Activated naive CD4-positive, alpha-beta T cell treated with anti-CD3 and anti-CD28 coated beads, Interleukin-2, amount 50 U/mL, for 16 hours (primary cell): Measurements from ENCODE around the gene APOL6.
"Not testable (repeated sequence)": the region's sequence is repeated elsewhere in the genome, so short reads cannot be mapped to it uniquely, and the experiment has no call there.

Experiments used
- DNase-seq: peaks from one replicate; pipeline ENCODE4 v3.0.0-alpha.2; 2020

The APOL6 gene

DNA sequence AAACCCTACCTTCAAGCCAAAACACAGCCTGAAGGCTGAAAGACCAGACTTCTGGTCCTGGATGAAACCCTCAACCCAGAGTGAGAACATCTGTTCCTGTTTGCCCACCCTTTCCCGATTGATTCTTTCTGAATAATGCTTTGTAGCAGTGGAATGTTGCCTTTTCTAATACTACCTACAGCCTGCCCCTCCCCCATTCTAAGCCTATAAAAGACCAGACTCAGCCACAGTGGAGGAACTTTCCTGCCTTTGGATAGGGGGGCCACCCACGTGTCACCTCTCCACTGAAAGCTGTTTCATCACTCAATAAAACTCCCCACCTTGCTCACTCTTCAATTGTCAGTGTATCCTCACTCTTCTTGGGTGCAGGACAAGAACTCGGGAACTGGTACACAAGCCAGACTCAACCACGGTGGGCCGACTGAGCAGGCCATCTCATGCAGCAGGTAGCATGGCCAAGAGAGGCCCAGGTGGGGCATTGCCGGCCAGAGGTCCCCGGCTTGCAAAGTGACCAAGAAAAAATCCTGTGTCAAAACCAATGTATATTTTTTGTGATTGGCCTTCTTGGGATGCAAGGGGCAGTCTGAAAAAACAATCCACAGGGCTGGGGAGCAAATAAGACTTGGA lies 6.6 kb upstream of the APOL6 start:
- DNase-seq, result no peak

- DNase-seq, result no peak
Measured at GRCh38 chr22:35642305-35642741, 5.9 kb upstream of the APOL6 start.

GRCh38 chr22:35643991-35644390 lies 4.3 kb upstream of the APOL6 start:
- no peak for DNase-seq

DNA sequence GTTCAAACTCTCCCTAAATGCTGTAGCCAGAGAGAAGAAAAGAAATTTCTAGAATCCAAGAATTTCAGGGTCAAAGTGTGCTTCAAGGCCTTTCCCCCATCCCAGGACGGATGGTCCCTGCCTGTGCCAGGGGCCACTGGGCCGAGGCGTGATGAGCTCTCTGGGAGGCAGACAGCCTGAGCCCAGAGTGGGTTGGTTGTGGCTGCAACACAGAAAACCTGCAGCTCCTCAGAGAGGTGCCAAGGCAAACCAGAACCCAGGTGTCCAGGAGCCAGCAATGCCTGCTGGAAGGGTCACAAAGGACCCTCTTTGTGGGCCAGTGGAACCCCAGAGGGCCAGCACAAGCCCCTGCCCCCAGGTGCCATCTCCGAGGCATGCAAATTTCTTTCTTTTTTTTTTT lies 2.6 kb upstream of the APOL6 start:
- DNase-seq, result no peak

- no peak for DNase-seq
Measured at GRCh38 chr22:35649026-35649553, 844 bp downstream of the APOL6 start.

- DNase-seq, result no peak
Measured at GRCh38 chr22:35649636-35650250, 1.5 kb downstream of the APOL6 start.

GRCh38 chr22:35651085-35651484 lies 2.8 kb downstream of the APOL6 start:
- no peak for DNase-seq

GRCh38 chr22:35653824-35654223 lies 5.6 kb downstream of the APOL6 start:
- DNase-seq, result no peak

- no peak for DNase-seq
Measured at GRCh38 chr22:35656284-35656752, 8.1 kb downstream of the APOL6 start.

GRCh38 chr22:35657571-35658312 lies 9.5 kb downstream of the APOL6 start:
- DNase-seq, result no peak

- peak; percentile 48 for DNase-seq
Measured at GRCh38 chr22:35660291-35661127, 12.3 kb downstream of the APOL6 start.

GRCh38 chr22:35661464-35661863 lies 13.2 kb downstream of the APOL6 start:
- no peak for DNase-seq

DNA sequence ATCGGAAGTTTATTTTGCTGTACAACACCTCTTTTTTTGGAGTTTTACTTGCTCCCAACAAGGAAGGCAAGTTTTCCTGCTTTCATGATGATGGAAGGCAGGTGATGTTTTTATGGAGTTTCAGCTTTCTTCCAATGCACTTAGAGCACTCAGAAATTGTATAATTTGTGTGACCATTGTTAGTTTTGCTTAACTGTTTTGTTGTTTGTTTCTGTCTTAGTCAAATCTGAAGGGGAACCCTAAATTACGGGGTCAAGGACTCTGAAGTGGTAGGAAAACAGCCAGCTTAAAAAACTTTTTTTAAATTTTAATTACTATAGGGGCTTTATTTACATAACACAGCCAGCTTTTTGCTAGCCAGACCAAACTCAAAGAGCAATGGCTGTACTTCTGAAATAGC lies 14.7 kb downstream of the APOL6 start:
- DNase-seq, result no peak

DNA sequence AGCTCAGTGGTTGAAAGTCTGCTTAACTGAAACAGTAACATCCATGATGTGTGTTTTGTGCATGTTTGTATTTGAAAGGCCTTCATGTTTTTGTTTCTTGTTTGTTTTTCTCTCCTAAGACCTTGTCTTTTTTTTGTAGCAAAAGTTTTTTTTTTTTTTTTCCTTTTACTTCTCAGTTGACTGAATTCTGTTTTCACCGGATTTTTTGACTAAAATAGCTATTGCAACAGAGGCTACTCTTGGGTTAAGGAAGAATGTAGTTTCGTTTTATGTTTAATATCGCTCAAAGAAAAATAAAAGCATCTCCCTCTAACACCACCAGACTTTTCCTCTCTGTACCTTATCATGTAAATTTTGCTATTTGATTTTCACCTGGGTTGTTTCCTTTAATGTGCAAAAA lies 15.1 kb downstream of the APOL6 start:
- no peak for DNase-seq

DNA sequence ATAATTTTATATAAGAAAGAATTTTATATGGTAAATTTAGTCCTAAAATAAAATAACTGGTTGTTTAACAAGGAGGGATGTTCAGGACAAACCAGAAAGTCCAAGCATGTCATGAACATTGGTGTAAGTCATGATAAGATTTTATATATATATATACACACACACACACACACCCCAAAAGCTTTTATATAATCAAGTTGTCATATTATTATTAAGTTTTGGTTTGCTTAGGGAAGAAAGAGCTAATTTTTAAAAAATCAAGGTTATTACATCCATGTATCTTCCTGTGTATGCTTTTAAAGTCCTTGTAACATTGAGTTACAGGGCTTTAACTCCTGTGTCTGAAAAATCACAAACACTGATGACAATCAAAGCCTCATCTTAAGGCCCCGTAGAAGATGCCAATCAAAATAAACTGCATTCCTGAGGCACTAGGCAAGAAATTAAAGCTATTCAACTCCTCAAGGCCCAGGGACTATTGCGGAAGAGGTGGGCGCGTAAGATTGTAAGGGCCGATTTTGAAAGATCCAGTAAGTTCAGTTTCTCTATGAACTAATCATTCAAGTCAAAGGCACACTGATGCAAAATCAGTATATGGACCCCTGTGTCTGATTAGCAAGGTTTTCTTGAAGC lies 16.8 kb downstream of the APOL6 start:
- no peak for DNase-seq

- not testable (repeated sequence) for DNase-seq
Measured at GRCh38 chr22:35666699-35667098, 18.5 kb downstream of the APOL6 start.

DNA sequence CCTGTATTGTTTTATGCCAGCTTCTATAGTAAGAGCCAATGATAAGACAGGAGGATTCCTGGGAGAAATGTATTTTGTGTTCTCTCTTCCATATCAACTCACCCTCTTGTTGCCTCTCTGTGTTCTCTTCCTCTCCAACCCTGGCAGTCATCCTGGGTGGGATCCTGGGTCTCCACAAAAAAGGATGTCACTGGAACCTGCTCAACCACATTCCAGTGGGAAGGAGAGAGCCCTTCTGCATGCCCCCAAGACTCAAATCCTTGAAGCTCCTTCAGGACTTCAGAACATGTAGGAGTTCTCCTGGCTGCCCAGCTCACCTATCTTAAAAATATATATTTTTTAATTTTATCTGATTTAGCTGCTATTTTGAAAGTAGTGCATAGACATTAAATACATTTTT lies 26.1 kb downstream of the APOL6 start:
- DNase-seq, result no peak

DNA sequence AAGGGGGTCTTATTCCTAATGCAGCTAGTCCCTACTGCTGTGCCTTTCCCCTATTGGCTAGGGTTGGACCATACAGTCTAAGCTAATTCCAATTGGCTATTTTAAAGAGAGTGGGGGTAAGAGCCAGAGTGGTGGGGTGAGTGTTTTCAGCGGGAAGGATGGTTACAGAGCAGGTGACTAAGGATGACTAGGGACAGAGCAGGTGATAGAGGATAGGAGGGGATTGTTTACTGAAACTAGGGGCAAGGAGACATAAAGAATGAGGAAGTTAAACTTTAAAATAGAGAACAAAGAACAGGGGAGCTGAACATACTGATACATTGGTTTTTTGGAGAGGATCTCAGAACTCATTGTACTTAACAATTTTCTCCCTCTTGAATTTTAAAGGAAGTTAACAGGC lies 27.8 kb downstream of the APOL6 start:
- not testable (repeated sequence) for DNase-seq

DNA sequence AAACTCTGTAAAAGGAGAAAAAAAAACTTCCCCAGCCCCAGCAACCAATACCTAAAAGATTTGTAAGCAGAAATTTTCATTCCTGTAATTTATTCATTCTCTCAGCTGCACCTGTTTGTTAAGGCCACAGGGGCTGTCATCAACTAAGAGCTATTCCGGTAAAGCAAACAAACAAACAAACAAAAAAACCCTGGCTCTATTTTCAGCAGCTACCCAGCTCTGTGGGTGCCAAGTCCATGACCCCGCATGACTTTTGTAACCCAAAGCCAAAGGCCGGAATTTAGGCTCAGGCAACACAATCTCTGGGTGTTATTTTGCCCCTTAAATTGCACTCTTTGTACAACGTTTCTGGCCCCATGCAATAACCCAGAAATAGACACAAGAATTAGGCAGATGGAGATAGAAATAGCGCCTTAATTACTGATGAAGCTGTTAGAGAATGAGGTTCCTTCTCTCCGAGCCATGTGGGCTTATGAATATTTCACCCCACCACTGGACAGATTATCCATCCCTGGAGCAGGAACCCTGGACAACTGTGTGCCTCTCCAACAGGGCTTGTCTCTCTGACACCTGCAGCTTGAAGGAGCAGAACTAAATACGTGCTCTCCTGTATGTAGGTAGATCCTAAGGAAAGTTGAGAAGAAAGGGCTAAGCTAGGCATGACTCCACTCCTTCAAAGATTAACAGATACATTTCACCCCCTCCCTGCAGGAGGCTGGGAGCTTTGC lies 29.4 kb downstream of the APOL6 start:
- no peak for DNase-seq

GRCh38 chr22:35678836-35679235 lies 30.6 kb downstream of the APOL6 start:
- DNase-seq, result no peak

- peak; percentile 78 for DNase-seq
Measured at GRCh38 chr22:35679492-35679891, 31.2 kb downstream of the APOL6 start.
